ENCODE measurements around the gene KDM8.
"Not testable (repeated sequence)": the region's sequence is repeated elsewhere in the genome, so short reads cannot be mapped to it uniquely, and the experiment has no call there.

Gene KDM8

GRCh38 chr16:27243725-27244362 is 40.5 kb downstream of the KDM8 start:
- no peak for DNase-seq (ENCODE audit: low spot score)

- no peak for DNase-seq (ENCODE audit: low spot score)
Observed at GRCh38 chr16:27244363-27244755, 41.0 kb downstream of the KDM8 start.

- DNase-seq (ENCODE audit: low spot score), result no peak
Observed at GRCh38 chr16:27245276-27246172, 42.2 kb downstream of the KDM8 start.

GRCh38 chr16:27246439-27246838 is 43.1 kb downstream of the KDM8 start:
- no peak for DNase-seq (ENCODE audit: low spot score)

GRCh38 chr16:27247076-27247475 is 43.8 kb downstream of the KDM8 start:
- not testable (repeated sequence) for DNase-seq (ENCODE audit: low spot score)

- no peak for DNase-seq (ENCODE audit: low spot score)
Observed at GRCh38 chr16:27248036-27248435, 44.7 kb downstream of the KDM8 start.

GRCh38 chr16:27248886-27249285 is 45.6 kb downstream of the KDM8 start:
- not testable (repeated sequence) for DNase-seq (ENCODE audit: low spot score)

- DNase-seq (ENCODE audit: low spot score), result no peak
Observed at GRCh38 chr16:27251541-27252205, 48.3 kb downstream of the KDM8 start.

- DNase-seq (ENCODE audit: low spot score), result no peak
Observed at GRCh38 chr16:27252206-27252585, 48.9 kb downstream of the KDM8 start.

- DNase-seq (ENCODE audit: low spot score), result no peak
Observed at GRCh38 chr16:27253526-27253930, 50.2 kb downstream of the KDM8 start.

GRCh38 chr16:27254262-27254811 is 51.0 kb downstream of the KDM8 start:
- no peak for DNase-seq (ENCODE audit: low spot score)

- no peak for DNase-seq (ENCODE audit: low spot score)
Observed at GRCh38 chr16:27256861-27257260, 53.5 kb downstream of the KDM8 start.

- no peak for DNase-seq (ENCODE audit: low spot score)
Observed at GRCh38 chr16:27257271-27257670, 53.9 kb downstream of the KDM8 start.

- DNase-seq (ENCODE audit: low spot score), result no peak
Observed at GRCh38 chr16:27258241-27258734, 55.0 kb downstream of the KDM8 start.

GRCh38 chr16:27259710-27260109 is 56.4 kb downstream of the KDM8 start:
- DNase-seq (ENCODE audit: low spot score), result no peak

- DNase-seq (ENCODE audit: low spot score), result not testable (repeated sequence)
Observed at GRCh38 chr16:27262904-27263423, 59.6 kb downstream of the KDM8 start.

GRCh38 chr16:27264151-27264550 is 60.8 kb downstream of the KDM8 start:
- no peak for DNase-seq (ENCODE audit: low spot score)

GRCh38 chr16:27265982-27266381 is 62.7 kb downstream of the KDM8 start:
- no peak for DNase-seq (ENCODE audit: low spot score)

GRCh38 chr16:27267037-27267677 is 63.8 kb downstream of the KDM8 start:
- DNase-seq (ENCODE audit: low spot score), result peak; percentile 39

- DNase-seq (ENCODE audit: low spot score), result peak; percentile 96
Observed at GRCh38 chr16:27268376-27269299, 65.3 kb downstream of the KDM8 start, which contains the start of gene NSMCE1. Gene NSMCE1, minus strand, starts transcription at chr16:27268772. Its CDS starts 11,202 bp downstream, at chr16:27257570.
